GM12878 (cell line): Measurements from ENCODE around the gene PCDH15. TPM values are rescaled to one million over a fixed set of nuclear protein-coding genes. Genes with fewer than 3 reads are reported as not detected.

Experiments
- ATAC-seq: fragments of 200-7000 bp; cut with Tn5 transposase; 3 replicates; pipeline ENCODE4 v1.9.1; 2020; ENCODE audit warnings: mild to moderate bottlenecking, moderate library complexity
- BruUV-seq: library from RNA; stranded (reverse); fragments of 400-500 nt; replicated peaks from 2 replicates; lab custom pipeline; 2021; lab: Mats Ljungman, UMichigan
- CTCF ChIA-PET: fragments of 300-600 bp; sonication (Branson Sonifier 250); formaldehyde crosslinking; extraction: SDS; loops from one replicate; lab custom pipeline; 2021; ENCODE audit warnings: inconsistent platforms; lab: Yijun Ruan, JAX
- POLR2A ChIA-PET: fragments of 350-600 bp; formaldehyde crosslinking; extraction: SDS; loops from one replicate; lab custom pipeline; 2021; ENCODE audit warnings: inconsistent platforms; lab: Charles Lee
- RAD21 ChIA-PET: fragments of 300-600 bp; sonication (Branson Sonifier 250); formaldehyde crosslinking; loops from one replicate; lab custom pipeline; 2023; ENCODE audit warnings: antibody characterized with exemption; ENCODE audit not compliant: unreplicated experiment; lab: Charles Lee
- SMC1A ChIA-PET: fragments of 300-600 bp; sonication (Branson Sonifier 250); formaldehyde crosslinking; loops from one replicate; lab custom pipeline; 2023; ENCODE audit not compliant: unreplicated experiment, uncharacterized antibody; lab: Charles Lee
- DNase-seq: peaks from one replicate; pipeline ENCODE4 v3.0.0-alpha.2; 2011; ENCODE audit warnings: low read depth, low spot score
- FAIRE-seq: peaks from 3 replicates; lab custom pipeline; 2011; peaks lifted over from hg19 to GRCh38; lab: Jason Lieb, UNC
- H2AFZ ChIP-seq: 2 replicates; pipeline ENCODE4 v1.6.0; 2011; ENCODE audit warnings: low read depth, low read length, control low read depth; ENCODE audit not compliant: control insufficient read depth
- H3K27ac ChIP-seq: 2 replicates; pipeline ENCODE4 v1.5.1; 2011; ENCODE audit warnings: control low read depth; ENCODE audit not compliant: control insufficient read depth, insufficient read depth
- H3K27me3 ChIP-seq, 2 experiments: replicated peaks in 1 of 2; 2 replicates each; pipeline versions ENCODE4 v1.6.0 to v1.6.1; 2011; ENCODE audit warnings: low read length in 1 of 2; ENCODE audit not compliant: control insufficient read depth in 2 of 2, insufficient read depth in 2 of 2
- H3K36me3 ChIP-seq, 2 experiments: 2 replicates each; pipeline ENCODE4 v1.5.1; 2011; ENCODE audit warnings: low read length in 1 of 2; ENCODE audit not compliant: control insufficient read depth in 2 of 2, insufficient read depth in 2 of 2
- H3K4me1 ChIP-seq: 2 replicates; pipeline ENCODE4 v1.6.1; 2011; ENCODE audit warnings: mild to moderate bottlenecking, low read length, moderate library complexity, mixed read lengths; ENCODE audit not compliant: control insufficient read depth, insufficient read depth
- H3K4me2 ChIP-seq: 2 replicates; pipeline ENCODE4 v1.6.0; 2011; ENCODE audit warnings: control low read depth; ENCODE audit not compliant: control insufficient read depth, insufficient read depth
- H3K4me3 ChIP-seq: fragments of 200-600 bp; sonication (generic); 2 replicates; pipeline ENCODE4 v1.5.1; 2016
- H3K79me2 ChIP-seq: 2 replicates; pipeline ENCODE4 v1.6.0; 2011; ENCODE audit warnings: low read length; ENCODE audit not compliant: control insufficient read depth, insufficient read depth
- H3K9ac ChIP-seq: 2 replicates; pipeline ENCODE4 v1.8.0; 2011; ENCODE audit warnings: low read length, control low read depth, mixed read lengths; ENCODE audit not compliant: control insufficient read depth, insufficient read depth
- H3K9me3 ChIP-seq: replicated peaks from 3 replicates; pipeline ENCODE4 v1.5.1; 2011; ENCODE audit warnings: mild to moderate bottlenecking, low read length; ENCODE audit not compliant: control insufficient read depth, insufficient read depth
- H4K20me1 ChIP-seq: 2 replicates; pipeline ENCODE4 v1.6.0; 2011; ENCODE audit not compliant: control insufficient read depth, insufficient read depth
- BACH1 ChIP-seq: fragments of 450-650 bp; IDR thresholded peaks from 2 replicates; pipeline ENCODE4 v1.6.1; 2017; ENCODE audit warnings: mild to moderate bottlenecking, borderline replicate concordance
- E4F1 ChIP-seq: fragments of 450-650 bp; IDR thresholded peaks from 2 replicates; pipeline ENCODE4 v1.6.1; 2018; ENCODE audit warnings: borderline replicate concordance, mild to moderate bottlenecking; ENCODE audit not compliant: partially characterized antibody
- FOS ChIP-seq: IDR thresholded peaks from 3 replicates; pipeline ENCODE4 v1.6.1; 2011; ENCODE audit warnings: borderline replicate concordance; ENCODE audit not compliant: insufficient read length; ENCODE audit errors: extremely low read depth
- GABPA ChIP-seq: IDR thresholded peaks from 2 replicates; pipeline ENCODE4 v1.6.1; 2014; ENCODE audit warnings: antibody characterized with exemption, low read depth, mild to moderate bottlenecking, inconsistent platforms
- HSF1 ChIP-seq: fragments of 150-350 bp; IDR thresholded peaks from 2 replicates; pipeline ENCODE4 v1.6.1; 2014; ENCODE audit warnings: mild to moderate bottlenecking, low read depth, low read length
- IRF3 ChIP-seq: fragments of 450-650 bp; IDR thresholded peaks from 2 replicates; pipeline ENCODE4 v1.6.1; 2014; ENCODE audit warnings: mild to moderate bottlenecking
- MEF2B ChIP-seq: fragments of 450-650 bp; IDR thresholded peaks from 2 replicates; pipeline ENCODE4 v1.6.1; 2018; ENCODE audit warnings: mild to moderate bottlenecking, moderate library complexity; ENCODE audit not compliant: partially characterized antibody, poor library complexity, severe bottlenecking
- NFYB ChIP-seq: IDR thresholded peaks from 2 replicates; pipeline ENCODE4 v1.6.1; 2011; ENCODE audit warnings: low read depth, mild to moderate bottlenecking, low read length, improper control_type of control experiment, moderate library complexity; ENCODE audit not compliant: insufficient read depth
- NR2C2 ChIP-seq: IDR thresholded peaks from 2 replicates; pipeline ENCODE4 v1.6.1; 2011; ENCODE audit warnings: borderline replicate concordance, low read depth; ENCODE audit not compliant: control insufficient read depth, insufficient read length
- NR2F1 ChIP-seq: fragments of 450-650 bp; conservative IDR thresholded peaks from 2 replicates; pipeline ENCODE4 v1.6.1; 2017; ENCODE audit warnings: mild to moderate bottlenecking
- POLR2AphosphoS5 ChIP-seq: IDR thresholded peaks from 2 replicates; pipeline ENCODE4 v1.6.1; 2011; ENCODE audit warnings: mild to moderate bottlenecking, low read length, inconsistent platforms
- RUNX3 ChIP-seq: IDR thresholded peaks from 2 replicates; pipeline ENCODE4 v1.6.1; 2012; ENCODE audit warnings: low read length, inconsistent platforms
- SMAD1 ChIP-seq: fragments of 450-650 bp; IDR thresholded peaks from 2 replicates; pipeline ENCODE4 v1.6.1; 2018; ENCODE audit warnings: mild to moderate bottlenecking, low read depth; ENCODE audit not compliant: partially characterized antibody
- TCF12 ChIP-seq: IDR thresholded peaks from 2 replicates; pipeline ENCODE4 v1.6.1; 2011; ENCODE audit warnings: low read depth, mild to moderate bottlenecking, low read length
- ZBED1 ChIP-seq: IDR thresholded peaks from 2 replicates; pipeline ENCODE4 v1.6.1; 2016; ENCODE audit warnings: borderline replicate concordance
- ZNF207 ChIP-seq: fragments of 450-650 bp; IDR thresholded peaks from 2 replicates; pipeline ENCODE4 v1.6.1; 2014; ENCODE audit warnings: antibody characterized with exemption, mild to moderate bottlenecking, borderline replicate concordance
- ZNF274 ChIP-seq: IDR thresholded peaks from one replicate; pipeline ENCODE4 v1.8.0; 2011; ENCODE audit not compliant: insufficient read length, insufficient read depth
- in situ Hi-C: fragments of 300-500 bp; cut with MboI; formaldehyde crosslinking; loops from 9 replicates; pipeline ENCODE4 v1.14.3; 2018; ENCODE audit warnings: mixed read lengths
- intact Hi-C: fragments of 100-400 bp; cut with micrococcal nuclease; formaldehyde crosslinking; loops from one replicate; pipeline ENCODE4 v1.14.2; 2022; ENCODE audit not compliant: unreplicated experiment
- polyA plus RNA-seq, 11 experiments: library from polyadenylated mRNA; depleted of rRNA in 4 of 11; unstranded in 6 of 11; stranded (reverse) in 5 of 11; fragments of >200 nt; fragmentation: Nextera tagmentation in 4 of 11; fragmentation: Illumina TruSeq in 1 of 11; extraction: Ambion mirVana in 4 of 11; extraction: Trizol in 1 of 11; gene quantifications; 1 replicate in 1 of 11; 2 replicates in 10 of 11; pipeline versions ENCODE4 v1.2.1 to v1.2.3, GENCODE V29; 2011 to 2016; ENCODE audit warnings: inconsistent platforms in 2 of 11, missing spikeins in 2 of 11, low read depth in 1 of 11
- total RNA-seq, 4 experiments: library from RNA; depleted of rRNA in 3 of 4; stranded (reverse); fragments of >200 nt in 3 of 4; fragmentation: Illumina TruSeq in 1 of 4; extraction: Trizol in 1 of 4; gene quantifications; 2 replicates each; pipeline versions ENCODE4 v1.2.1 to v1.2.3, GENCODE V29; 2013 to 2021

PCDH15 gene
- total and polyA plus RNA-seq, 10 of the 15 experiments (the other 5 are each of a cell fraction or from before 2014, with no cell fraction given), result 0.03 to 0.52 (median 0.07) TPM; not detected in 6

GRCh38 chr10:54139819-54140428 lies 661.1 kb downstream of the PCDH15 start:
- H2AFZ ChIP-seq, result no peak overlapping the region
- TF ChIP-seq POLR2AphosphoS5 (no peak), GABPA (no peak), IRF3 (no peak), NFYB (no peak), NR2C2 (no peak), ZBED1 (no peak), E4F1 (no peak), NR2F1 (no peak), SMAD1 (no peak), HSF1 (no peak), ZNF207 (no peak), TCF12 (no peak), MEF2B (no peak), ZNF274 (no peak), BACH1 (no peak), RUNX3 (no peak), FOS (no peak)
- in situ Hi-C loops, result no loop called here
- POLR2A ChIA-PET, result no interaction called here
- no peaks in the 10 kb centered on the region for H3K27me3 ChIP-seq
- DNase-seq, result no peak
- no peak overlapping the region for H3K4me3 ChIP-seq
- SMC1A ChIA-PET, result interaction anchor here (0.6 kb wide), 1 partner anchor 37 kb away, joined by 3 read pairs; no protein-coding TSS in a partner anchor
- H3K4me1 ChIP-seq, result no peaks in the 10 kb centered on the region
- H3K79me2 ChIP-seq, result no peaks in the 10 kb centered on the region
- BruUV-seq, result no TSS peak
- FAIRE-seq, result no peak
- no peaks in the 10 kb centered on the region for H3K36me3 ChIP-seq
- intact Hi-C loops, result loop anchor here (10.0 kb wide), 2 partner anchors 55 to 265 kb away; no protein-coding TSS in a partner anchor
- H3K27ac ChIP-seq, result no peak overlapping the region
- RAD21 ChIA-PET, result interaction anchor here (1.6 kb wide), 2 partner anchors 9 to 16 kb away, joined by 3 to 4 read pairs; no protein-coding TSS in a partner anchor
- CTCF ChIA-PET, result interaction anchor here (1.0 kb wide), 2 partner anchors 18 to 263 kb away, joined by 3 to 4 read pairs; no protein-coding TSS in a partner anchor
- no peak for ATAC-seq
- no peak overlapping the region for H3K9ac ChIP-seq
- no peaks in the 10 kb centered on the region for H4K20me1 ChIP-seq
- H3K4me2 ChIP-seq, result no peak overlapping the region
- no peaks in the 10 kb centered on the region; the same call in 2 of the 3 replicates for H3K9me3 ChIP-seq
